Effector CD8-positive, alpha-beta T cell (primary cell): ENCODE results near the gene AKAP9.
A peak's percentile ranks its signal among the peaks of the same experiment; 100 is the strongest.
"Not testable (repeated sequence)": the region's sequence is repeated elsewhere in the genome, so short reads cannot be mapped to it uniquely, and the experiment has no call there.

Source experiments
- DNase-seq: peaks from one replicate; lab custom pipeline; 2025; lab: John Stamatoyannopoulos, UW
- total RNA-seq, 4 experiments: gene quantifications; one replicate each; lab custom pipeline; 2026; lab: John Stamatoyannopoulos, UW

The AKAP9 gene
- 257 to 444 (median 386) reads per million in 4 experiments for total RNA-seq

DNA sequence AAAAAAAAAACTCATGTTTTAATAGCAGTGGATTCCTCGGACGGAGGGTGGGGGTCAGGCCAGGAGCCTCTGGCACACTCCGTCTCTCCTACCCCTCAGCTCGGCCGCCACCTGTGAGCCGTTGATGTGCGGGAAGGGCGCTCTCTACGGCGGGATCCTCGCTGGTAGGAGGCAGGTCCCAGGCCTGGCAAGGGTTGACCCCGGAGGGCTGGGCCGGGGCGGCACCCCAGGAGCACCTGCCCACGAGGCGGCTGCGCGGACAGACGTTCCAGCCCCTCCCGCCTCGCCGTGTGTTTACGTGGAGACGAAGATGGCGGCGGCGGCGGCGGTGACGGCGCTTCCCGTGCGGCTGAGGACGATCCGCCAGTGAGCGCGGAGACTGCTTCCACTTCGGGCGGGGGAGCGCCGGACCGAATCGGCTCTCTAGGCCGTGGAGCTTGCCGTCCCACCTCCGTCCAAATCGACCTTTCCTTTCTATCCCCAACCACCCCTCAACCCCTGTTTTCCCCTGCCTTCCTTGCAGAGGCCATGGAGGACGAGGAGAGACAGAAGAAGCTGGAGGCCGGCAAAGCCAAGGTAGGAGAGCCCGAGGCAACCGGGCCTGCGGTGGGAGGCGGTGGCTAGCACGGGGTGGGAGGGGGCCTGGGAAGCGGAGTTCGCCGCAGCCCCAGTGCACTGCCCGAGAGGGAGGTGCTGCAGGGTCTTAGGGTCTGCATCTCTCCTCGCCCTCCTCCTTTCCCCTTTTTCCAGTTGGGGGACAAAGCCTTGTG, at the start of gene AKAP9:
Gene AKAP9, plus strand, starts transcription at position 291 of the 770 bp plus-strand sequence. Its CDS starts 238 bp downstream, at position 529.
- peak; percentile 80 for DNase-seq

DNA sequence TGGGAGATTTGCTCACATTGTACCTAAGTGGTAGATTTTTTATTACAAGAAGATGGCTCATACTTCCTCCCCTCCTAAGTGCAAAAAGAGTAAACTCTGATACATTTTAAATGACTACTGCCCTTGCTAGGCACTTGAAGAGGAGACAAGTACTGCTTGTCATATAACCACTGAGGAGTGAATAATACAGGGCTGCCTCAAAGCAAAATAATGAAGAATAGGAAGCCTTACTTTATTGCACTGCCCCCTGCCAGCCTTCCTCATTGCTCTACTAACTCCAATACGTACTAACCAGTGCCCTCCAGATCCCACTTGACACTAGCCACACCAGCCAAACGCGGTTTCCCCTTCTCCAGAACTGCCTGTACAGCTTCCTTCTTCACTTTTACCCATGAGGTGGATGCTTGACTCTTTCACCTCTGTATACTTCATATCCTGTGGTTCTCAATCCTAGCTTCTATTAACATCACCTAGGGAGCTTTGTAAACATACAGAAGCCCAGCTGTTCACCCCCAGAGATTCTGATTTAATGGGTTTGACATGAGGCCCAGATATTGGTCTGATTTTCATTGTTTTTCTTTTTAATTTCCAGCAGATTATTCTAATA, 48.5 kb upstream of the AKAP9 start:
- no peak for DNase-seq

DNA sequence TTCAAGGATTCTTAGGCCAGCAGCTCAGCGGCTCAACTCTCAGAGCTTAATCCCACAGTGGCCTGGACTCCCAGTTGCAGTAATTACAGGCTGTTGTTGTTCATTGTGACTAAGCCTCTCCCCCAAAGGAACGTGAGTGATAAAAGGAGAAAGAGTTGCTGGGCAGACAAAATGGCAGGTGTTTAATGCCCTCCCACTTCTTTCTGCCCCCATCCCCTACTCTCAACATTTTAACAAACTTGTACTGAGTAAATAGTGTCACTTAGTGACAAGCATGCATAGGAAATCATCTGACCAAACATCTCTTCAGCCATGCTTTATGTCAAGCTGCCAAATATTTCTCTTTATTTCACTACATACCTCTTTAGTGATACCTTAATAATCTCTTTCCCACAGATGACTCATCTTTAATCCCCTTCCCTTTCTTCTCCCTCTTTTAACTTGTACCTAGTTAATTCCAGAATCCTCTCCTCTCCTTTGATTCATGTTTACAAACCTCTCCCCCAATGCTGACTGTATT, 47.8 kb upstream of the AKAP9 start:
- DNase-seq: no peak

DNA sequence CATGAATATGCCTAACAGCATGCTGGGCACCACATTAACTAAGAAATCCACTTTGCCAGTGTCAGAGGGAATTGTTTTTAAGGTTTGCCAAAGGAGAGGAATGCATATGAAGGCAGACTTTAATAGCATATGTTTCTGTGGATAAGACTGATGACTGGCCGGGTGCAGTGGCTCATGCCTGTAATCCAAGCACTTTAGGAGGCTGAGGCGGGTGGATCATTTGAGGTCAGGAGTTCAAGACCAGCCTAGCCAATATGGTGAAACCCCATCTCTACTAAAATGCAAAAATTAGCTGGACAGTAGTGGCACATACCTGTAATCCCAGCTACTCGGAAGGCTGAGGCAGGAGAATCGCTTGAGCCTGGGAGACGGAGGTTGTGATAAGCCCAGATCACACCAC, 47.0 kb upstream of the AKAP9 start:
- DNase-seq: not testable (repeated sequence)

GRCh38 chr7:91894781-91895480, 45.7 kb upstream of the AKAP9 start:
- DNase-seq: no peak

DNA sequence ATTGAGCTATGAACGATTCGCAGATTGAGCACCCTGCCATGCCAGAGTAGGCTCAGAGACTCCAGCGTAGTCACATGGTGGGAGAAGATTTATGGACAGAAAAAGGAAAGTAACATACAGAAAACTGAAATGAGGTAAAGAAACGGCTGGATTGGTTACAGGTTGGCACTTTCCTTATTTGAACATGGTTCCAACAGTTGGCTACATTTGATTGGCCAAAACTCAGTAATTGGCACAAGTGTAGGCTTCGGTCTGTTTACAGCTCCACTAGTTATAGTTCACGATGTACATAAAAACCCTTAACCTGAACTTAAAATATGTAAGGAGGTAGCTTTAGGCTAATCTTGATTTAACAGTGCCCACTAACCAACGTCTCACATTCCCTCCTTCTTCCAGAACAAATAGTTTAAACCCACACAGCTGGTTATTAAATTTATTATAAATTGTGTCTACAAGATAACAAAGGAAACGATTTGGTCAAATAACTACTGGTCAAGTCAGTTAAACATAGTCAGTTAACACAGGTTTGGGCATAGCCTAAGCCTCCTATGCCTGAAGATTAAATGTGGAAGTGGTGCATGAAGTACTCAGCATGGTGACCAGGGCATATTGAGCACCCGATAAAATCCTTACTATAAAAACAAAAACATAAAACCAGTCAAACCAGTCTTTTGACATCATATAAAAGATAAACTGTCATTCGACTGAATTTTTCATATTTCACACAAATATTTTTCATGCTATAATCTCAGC, 42.2 kb upstream of the AKAP9 start:
- DNase-seq: no peak

GRCh38 chr7:91899563-91899962, 41.1 kb upstream of the AKAP9 start:
- DNase-seq: no peak

- no peak for DNase-seq
These were observed 30.5 kb upstream of the AKAP9 start for GRCh38 chr7:91910171-91910570.

DNA sequence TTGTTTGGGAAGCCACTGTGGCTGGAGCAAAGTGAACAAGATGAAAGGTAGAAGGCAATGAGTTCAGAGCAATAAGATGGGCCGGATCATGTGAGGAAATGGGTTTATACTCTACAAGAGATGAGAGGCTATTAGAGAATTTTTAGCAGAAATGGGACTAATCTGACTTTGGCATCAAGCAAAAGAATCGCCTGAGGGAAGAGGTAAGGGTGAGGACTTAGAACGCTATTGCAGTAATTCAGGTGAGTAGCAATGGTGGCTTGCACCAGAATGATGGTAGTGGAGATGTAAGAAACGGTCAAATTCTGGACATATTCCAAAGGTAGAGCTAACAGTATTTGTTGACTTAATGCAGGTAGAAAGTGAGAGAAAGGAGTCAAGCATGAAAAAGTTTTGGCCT, 29.5 kb upstream of the AKAP9 start:
- DNase-seq: no peak

- DNase-seq: no peak
These were observed 28.2 kb upstream of the AKAP9 start for GRCh38 chr7:91912494-91912893.

DNA sequence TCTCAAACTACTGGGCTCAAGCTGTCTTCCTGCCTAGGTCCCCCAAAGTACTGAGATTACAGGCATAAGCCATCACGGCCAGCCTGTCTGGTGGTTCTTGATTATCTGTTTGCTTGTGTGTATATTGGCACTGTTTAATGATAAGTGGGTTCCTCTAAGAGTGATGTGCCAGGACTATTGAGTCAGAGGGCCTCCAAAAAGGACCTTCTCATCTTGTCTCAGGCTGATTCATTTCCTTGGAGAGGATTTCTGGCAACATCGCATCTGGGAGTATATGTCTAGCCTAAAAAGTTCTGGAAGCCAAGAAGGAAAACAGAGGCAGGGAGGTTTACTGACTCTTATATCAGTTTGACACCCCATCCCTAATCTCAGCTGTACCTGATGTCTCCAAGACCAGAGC, 27.1 kb upstream of the AKAP9 start:
- no peak for DNase-seq

DNA sequence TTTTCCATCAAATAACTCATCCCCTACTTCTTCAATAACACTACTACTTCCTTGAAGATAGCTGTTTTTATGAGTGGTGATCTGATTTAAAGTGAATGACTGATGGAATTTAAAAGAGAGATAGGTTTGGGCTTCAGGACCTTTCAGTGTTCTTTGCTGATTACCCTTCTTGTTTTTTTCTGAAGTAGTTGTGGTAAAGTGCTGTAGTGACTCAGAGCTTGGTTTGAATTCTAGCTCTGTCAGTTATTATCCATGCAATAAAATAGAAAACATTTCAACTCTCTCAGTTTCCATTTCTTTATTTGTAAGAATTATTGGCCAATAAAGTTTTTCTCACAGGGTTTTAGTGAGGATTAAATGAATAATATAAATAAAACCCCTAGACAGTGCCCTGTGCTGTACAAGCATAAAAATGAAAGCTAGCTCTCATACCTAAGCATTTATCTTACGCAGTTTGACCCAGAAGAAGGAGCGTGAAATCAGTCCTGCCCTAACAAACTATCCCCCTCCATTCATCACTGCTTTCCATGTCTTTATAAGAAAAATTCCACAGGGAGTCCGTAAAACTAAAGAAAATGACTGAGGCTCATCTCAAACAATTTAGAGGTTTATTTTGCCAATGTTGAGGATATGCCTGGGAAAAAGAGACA, 25.1 kb upstream of the AKAP9 start:
- DNase-seq: no peak

DNA sequence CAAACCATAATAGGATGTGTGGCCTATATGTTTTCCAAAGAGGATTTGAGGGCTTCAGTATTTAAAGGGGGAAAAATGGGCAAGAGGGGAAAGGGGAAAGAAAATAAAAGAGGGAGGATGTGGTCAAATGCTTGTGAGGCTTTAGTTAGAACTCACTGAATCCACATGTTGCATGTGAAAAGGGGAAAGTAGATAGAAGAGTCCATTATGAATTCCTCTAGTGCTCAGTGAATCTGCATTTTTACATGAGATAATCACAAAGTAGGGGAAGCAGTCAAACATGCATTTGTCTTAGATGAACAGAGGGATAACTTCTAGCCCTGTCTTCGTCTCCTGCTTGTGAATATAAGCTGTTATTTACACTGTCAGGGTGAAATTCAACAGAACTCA, 24.6 kb upstream of the AKAP9 start:
- no peak for DNase-seq

- no peak for DNase-seq
These were observed 22.3 kb upstream of the AKAP9 start for GRCh38 chr7:91918356-91918755.

DNA sequence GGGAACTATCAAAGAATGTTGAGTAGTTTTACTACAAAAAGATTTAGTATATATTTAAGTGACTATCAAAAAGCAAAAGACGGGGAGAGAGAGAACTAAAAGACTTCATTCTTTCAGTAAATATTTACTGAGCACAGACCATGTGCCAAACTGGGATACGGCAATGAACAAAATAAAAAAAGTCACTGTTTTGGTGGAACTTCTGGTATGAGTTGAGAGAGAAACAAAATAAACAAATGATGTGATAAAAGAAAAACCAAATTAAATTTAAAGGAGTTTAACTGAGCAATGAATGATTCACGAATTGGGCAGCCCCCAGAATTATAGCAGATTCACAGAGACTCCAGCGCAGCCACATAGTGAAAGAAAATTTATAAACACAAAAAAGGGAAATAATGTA, 17.8 kb upstream of the AKAP9 start:
- DNase-seq: no peak

DNA sequence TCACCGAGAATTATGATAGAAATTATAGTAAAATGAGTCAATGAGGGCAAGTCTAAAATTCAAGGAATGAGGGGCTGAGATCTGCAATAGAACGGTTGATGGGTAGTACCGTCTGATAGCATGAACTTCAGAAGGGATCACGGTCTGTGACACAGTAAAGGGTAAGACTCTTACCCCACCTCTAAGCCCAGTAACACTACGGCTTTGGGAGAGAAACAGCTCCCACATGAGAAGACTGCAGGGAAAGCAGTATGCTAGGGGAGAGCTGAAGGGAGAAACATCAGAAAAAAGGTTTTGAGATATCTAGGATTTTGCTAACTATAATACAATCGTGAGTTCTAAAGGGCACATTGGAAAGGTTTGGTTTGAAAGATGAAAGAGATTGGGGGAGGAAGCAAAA, 12.8 kb upstream of the AKAP9 start:
- DNase-seq: no peak

GRCh38 chr7:91929463-91929862, 11.2 kb upstream of the AKAP9 start:
- DNase-seq: no peak

DNA sequence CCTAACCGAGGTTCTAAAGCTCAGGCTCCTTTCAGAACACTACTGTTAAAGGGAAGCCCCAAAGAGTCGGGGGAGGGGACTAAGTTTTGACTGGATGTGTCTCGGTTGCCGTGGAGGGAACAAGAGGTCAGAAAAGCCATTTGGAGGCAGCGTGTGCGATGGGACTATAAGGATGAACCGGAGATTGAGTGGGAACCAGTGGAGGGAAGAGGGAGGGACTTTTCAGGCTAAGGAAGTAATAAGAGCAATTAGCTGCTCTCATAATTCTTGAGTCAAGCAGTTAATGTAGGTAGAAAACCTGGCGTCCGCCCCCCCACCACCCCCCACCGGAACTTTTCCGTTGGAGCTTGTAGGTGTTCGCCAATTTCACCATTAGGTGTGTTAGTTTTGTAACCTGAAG, 491 bp upstream of the AKAP9 start:
- no peak for DNase-seq

DNA sequence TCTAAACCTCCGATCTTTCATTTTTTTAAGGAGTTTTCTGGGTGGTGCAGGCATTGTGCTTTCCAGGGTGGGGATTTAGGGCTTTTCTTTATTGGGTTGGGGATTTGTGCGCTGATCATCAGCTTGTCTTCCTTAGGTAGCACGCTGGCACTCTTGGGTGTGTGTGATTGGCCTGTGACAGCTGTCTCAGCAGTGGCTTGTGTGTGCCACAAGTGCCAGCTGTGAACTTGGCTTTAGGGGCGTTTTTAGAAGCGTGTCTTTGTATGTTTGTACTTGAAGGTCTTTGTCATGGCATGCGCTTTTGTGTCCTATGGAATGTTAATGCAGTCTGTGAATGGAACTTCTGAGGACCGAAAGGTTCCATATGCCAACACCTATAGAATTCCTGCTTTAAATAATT, 788 bp downstream of the AKAP9 start:
- DNase-seq: peak; percentile 3

DNA sequence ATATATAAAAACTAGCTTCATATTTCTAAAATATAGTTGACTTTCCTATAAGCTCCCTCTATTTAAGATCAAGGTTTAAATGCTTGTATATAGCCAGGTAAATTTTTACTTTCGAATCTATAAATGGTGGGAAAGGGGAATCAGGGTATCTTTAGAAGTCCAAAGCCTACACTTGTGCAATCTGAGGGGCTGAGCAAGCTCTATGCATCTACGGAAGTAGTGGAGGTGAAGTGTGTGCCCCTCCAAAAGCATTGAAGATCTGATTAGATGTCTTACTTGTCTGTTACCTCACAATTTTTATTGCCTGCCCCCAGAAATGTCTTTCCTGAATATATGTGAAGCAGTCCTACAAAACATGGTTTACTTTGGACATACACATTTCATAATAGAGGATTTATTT, 1.6 kb downstream of the AKAP9 start:
- DNase-seq: no peak

DNA sequence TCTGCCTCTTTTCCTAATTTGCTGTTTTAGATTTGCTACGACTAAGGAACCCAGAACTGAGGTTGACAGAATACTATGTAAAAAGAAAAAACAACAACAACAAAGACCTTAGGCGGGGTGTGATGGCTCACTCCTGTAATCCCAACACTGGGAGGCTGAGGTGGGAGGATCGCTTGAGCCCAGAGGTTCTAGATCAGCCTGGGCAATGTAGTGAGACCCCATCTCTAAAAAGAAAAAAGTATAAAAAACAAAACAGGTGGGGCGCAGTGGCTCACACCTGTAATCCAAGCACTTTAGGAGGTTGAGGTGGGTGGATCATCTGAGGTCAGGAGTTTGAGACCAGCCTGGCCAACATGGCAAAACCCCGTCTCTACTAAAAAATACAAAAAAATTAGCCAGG, 4.3 kb downstream of the AKAP9 start:
- DNase-seq: not testable (repeated sequence)

DNA sequence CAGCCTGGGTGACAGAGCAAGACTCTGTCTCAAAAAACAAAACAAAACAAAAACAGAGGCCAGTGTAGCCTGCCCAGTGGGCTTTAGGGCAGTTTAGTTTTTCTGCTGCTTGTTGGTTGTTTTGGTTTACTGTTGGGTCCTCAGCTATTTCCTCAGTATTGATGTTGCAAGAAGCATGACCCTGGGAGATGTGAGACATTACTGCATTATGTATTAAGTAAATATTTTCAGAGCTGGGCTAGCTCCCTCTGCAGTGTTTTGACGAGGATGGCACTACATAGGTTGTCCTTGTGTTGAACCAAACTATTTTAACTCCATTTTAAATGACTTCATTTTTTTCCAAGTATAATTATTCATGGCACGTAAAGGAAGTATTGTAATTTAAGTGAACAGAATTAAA, 4.8 kb downstream of the AKAP9 start:
- DNase-seq: no peak
